Fibroblast of skin of right quadriceps (primary cell): ENCODE data around the gene P4HA1.
"Not testable (repeated sequence)": the region's sequence is repeated elsewhere in the genome, so short reads cannot be mapped to it uniquely, and the experiment has no call there.

Source experiments
- DNase-seq: peaks from one replicate; pipeline ENCODE4 v3.0.0-alpha.2; 2013

Gene P4HA1

GRCh38 chr10:73096449-73097304 lies at the start of gene P4HA1:
Gene P4HA1 (minus strand): TSS chr10:73096866. CDS start chr10:73074883, 21,983 bp downstream.
- DNase-seq: peak; percentile 98

GRCh38 chr10:73141603-73142002 lies 44.9 kb upstream of the P4HA1 start:
- no peak for DNase-seq

GRCh38 chr10:73139251-73139650 lies 42.6 kb upstream of the P4HA1 start:
- no peak for DNase-seq

GRCh38 chr10:73136627-73137026 lies 40.0 kb upstream of the P4HA1 start:
- DNase-seq: no peak

- no peak for DNase-seq
These were observed 38.1 kb upstream of the P4HA1 start for GRCh38 chr10:73134727-73135126.

- DNase-seq: no peak
These were observed 35.4 kb upstream of the P4HA1 start for GRCh38 chr10:73131913-73132686.

- no peak for DNase-seq
These were observed 34.6 kb upstream of the P4HA1 start for GRCh38 chr10:73131301-73131700.

- DNase-seq: no peak
These were observed 29.7 kb upstream of the P4HA1 start for GRCh38 chr10:73126343-73126742.

- no peak for DNase-seq
These were observed 23.3 kb upstream of the P4HA1 start for GRCh38 chr10:73119952-73120351.

- no peak for DNase-seq
These were observed 22.8 kb upstream of the P4HA1 start for GRCh38 chr10:73119457-73119856.

- peak; percentile 39 for DNase-seq
These were observed 21.5 kb upstream of the P4HA1 start for GRCh38 chr10:73117976-73118743.

- no peak for DNase-seq
These were observed 19.4 kb upstream of the P4HA1 start for GRCh38 chr10:73116017-73116416.

GRCh38 chr10:73113551-73113950 lies 16.9 kb upstream of the P4HA1 start:
- DNase-seq: peak; percentile 19

GRCh38 chr10:73112032-73112431 lies 15.4 kb upstream of the P4HA1 start:
- DNase-seq: not testable (repeated sequence)

- DNase-seq: peak; percentile 75
These were observed 13.7 kb upstream of the P4HA1 start, which contains the start of gene NUDT13 for GRCh38 chr10:73110345-73110849. Gene NUDT13 (plus strand): TSS chr10:73110455. CDS start chr10:73114366, 3,911 bp downstream.

- DNase-seq: not testable (repeated sequence)
These were observed 12.6 kb upstream of the P4HA1 start for GRCh38 chr10:73109248-73109652.

GRCh38 chr10:73106301-73106700 lies 9.6 kb upstream of the P4HA1 start:
- no peak for DNase-seq

GRCh38 chr10:73099141-73099540 lies 2.5 kb upstream of the P4HA1 start:
- no peak for DNase-seq

- no peak for DNase-seq
These were observed 622 bp upstream of the P4HA1 start for GRCh38 chr10:73097305-73097670.

- peak; percentile 66 for DNase-seq
These were observed 621 bp downstream of the P4HA1 start for GRCh38 chr10:73096041-73096448.

- DNase-seq: peak; percentile 85
These were observed 1.1 kb downstream of the P4HA1 start for GRCh38 chr10:73095481-73096021.

GRCh38 chr10:73094986-73095480 lies 1.6 kb downstream of the P4HA1 start:
- no peak for DNase-seq
